ENCODE measurements around the gene ALX3. TPM values are rescaled to one million over a fixed set of nuclear protein-coding genes. Genes with fewer than 3 reads are reported as not detected.
"Not testable (repeated sequence)": the region's sequence is repeated elsewhere in the genome, so short reads cannot be mapped to it uniquely, and the experiment has no call there.

ALX3 gene
- total RNA-seq, 1 experiment from 2014 or later = not detected

- no peaks in the 10 kb centered on the region for H3K36me3 Mint-ChIP-seq (ENCODE audit: insufficient read depth, unreplicated experiment)
- H3K4me3 Mint-ChIP-seq (ENCODE audit: low read depth, unreplicated experiment) = no peak overlapping the region
- no TSS peak for BruUV-seq (replicated peaks)
- CTCF ChIA-PET = no interaction called here
- TF ChIP-seq CTCF (IDR thresholded peaks at IDR 0.05; ENCODE audit: unreplicated experiment) = no peak
- no peaks in the 10 kb centered on the region for H3K4me1 Mint-ChIP-seq (ENCODE audit: low read depth, unreplicated experiment)
- DNase-seq = no peak
- H3K27me3 Mint-ChIP-seq (ENCODE audit: unreplicated experiment) = peaks cover 71% of the 10 kb centered on the region
- no peak overlapping the region for H3K27ac Mint-ChIP-seq (ENCODE audit: unreplicated experiment)
- H3K9me3 Mint-ChIP-seq (ENCODE audit: low read depth, unreplicated experiment) = no peaks in the 10 kb centered on the region
- intact Hi-C loops (cut with micrococcal nuclease; ENCODE audit: unreplicated experiment) = no loop called here
Measured at GRCh38 chr1:110081061-110081460, 10.6 kb upstream of the ALX3 start.

DNA sequence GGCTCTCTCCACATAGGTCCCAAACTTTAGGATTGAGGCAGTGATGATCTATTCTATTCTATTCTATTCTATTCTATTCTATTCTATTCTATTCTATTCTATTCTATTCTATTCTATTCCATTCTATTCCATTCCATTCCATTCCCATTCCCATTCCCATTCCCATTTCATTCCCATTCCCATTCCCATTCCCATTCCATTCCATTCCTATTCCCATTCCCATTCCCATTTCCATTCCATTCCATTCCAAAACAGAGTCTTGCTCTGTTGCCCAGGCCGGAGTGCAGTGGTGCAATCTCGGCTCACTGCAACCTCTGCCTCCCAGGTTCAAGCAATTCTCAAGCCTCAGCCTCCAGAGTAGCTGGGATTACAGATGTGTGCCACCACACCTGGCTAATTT lies 9.5 kb upstream of the ALX3 start:
- H3K36me3 Mint-ChIP-seq (ENCODE audit: insufficient read depth, unreplicated experiment); BruUV-seq (replicated peaks); H3K4me3 Mint-ChIP-seq (ENCODE audit: low read depth, unreplicated experiment); H3K4me1 Mint-ChIP-seq (ENCODE audit: low read depth, unreplicated experiment); CTCF ChIA-PET; H3K27ac Mint-ChIP-seq (ENCODE audit: unreplicated experiment); H3K9me3 Mint-ChIP-seq (ENCODE audit: low read depth, unreplicated experiment); intact Hi-C loops (cut with micrococcal nuclease; ENCODE audit: unreplicated experiment); DNase-seq: not testable (repeated sequence)
- peaks cover 61% of the 10 kb centered on the region for H3K27me3 Mint-ChIP-seq (ENCODE audit: unreplicated experiment)

DNA sequence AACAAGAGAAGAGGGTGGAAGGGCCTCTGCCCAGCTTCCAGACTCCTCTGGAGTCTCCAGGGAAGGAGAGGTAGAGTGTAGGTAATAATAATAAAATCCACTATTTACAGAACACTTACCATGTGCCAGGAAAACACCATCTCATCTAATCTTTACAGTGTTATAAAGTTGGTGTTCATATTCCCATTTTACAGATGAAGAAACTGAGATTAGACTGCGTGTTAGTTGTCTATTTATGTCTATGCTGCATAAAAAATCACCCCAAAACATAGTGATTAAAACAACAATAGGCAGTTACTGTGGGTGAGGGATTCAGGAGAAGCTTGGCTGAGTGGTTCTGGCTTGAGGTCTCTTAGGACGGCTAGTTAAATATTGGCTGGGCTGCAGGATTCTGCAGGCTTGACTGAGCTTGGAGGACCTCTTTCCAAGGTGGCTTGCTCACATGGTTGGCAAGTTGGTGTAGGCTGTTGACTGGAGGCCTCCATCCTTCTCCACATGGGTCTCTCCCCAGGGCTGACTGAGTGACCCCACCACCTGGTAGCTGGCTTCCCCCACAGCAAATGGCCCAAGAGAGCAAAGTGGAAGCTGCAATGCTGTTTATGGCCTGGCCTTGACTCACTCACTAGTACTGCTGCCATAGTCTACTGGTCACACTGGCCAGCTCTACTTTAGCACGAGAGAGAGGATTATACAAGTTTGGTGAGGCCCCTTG lies 6.5 kb upstream of the ALX3 start:
- no peak overlapping the region for H3K27ac Mint-ChIP-seq (ENCODE audit: unreplicated experiment)
- no peaks in the 10 kb centered on the region for H3K36me3 Mint-ChIP-seq (ENCODE audit: insufficient read depth, unreplicated experiment)
- CTCF ChIA-PET = no interaction called here
- no peak overlapping the region for H3K4me3 Mint-ChIP-seq (ENCODE audit: low read depth, unreplicated experiment)
- intact Hi-C loops (cut with micrococcal nuclease; ENCODE audit: unreplicated experiment) = no loop called here
- H3K4me1 Mint-ChIP-seq (ENCODE audit: low read depth, unreplicated experiment) = no peaks in the 10 kb centered on the region
- peaks cover 30% of the 10 kb centered on the region for H3K27me3 Mint-ChIP-seq (ENCODE audit: unreplicated experiment)
- TF ChIP-seq CTCF (IDR thresholded peaks at IDR 0.05; ENCODE audit: unreplicated experiment) = no peak
- BruUV-seq (replicated peaks) = no TSS peak
- DNase-seq = no peak
- H3K9me3 Mint-ChIP-seq (ENCODE audit: low read depth, unreplicated experiment) = no peaks in the 10 kb centered on the region

DNA sequence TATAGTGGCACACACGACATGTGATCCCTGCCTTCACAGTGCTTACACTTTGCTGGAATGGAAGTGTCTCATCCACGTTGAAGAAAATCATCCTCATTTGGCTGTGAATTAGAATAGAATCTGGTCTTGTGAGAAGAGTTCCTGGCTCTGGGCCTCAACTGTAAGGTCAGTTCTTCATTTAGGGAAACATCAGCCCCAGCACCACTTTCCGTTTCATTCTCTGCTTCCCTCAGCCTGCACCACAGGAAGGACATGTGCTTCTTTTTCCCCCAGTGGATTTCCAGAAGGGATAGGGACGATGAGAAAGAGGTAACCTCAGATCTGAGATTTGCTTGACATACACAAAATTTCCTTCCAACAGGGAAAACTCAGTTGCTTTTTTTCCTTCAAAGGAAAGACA lies 3.7 kb upstream of the ALX3 start:
- Mint-ChIP-seq H3K36me3 (ENCODE audit: insufficient read depth, unreplicated experiment) (no peaks in the 10 kb centered on the region), H3K4me1 (ENCODE audit: low read depth, unreplicated experiment) (no peaks in the 10 kb centered on the region), H3K27ac (ENCODE audit: unreplicated experiment) (no peak overlapping the region), H3K9me3 (ENCODE audit: low read depth, unreplicated experiment) (no peaks in the 10 kb centered on the region), H3K4me3 (ENCODE audit: low read depth, unreplicated experiment) (no peak overlapping the region), H3K27me3 (ENCODE audit: unreplicated experiment) (peaks cover 12% of the 10 kb centered on the region)
- no TSS peak for BruUV-seq (replicated peaks)
- intact Hi-C loops (cut with micrococcal nuclease; ENCODE audit: unreplicated experiment) = no loop called here
- CTCF ChIA-PET = no interaction called here
- TF ChIP-seq CTCF (IDR thresholded peaks at IDR 0.05; ENCODE audit: unreplicated experiment) = no peak
- no peak for DNase-seq

- CTCF ChIA-PET = no interaction called here
- no peak overlapping the region for H3K27ac Mint-ChIP-seq (ENCODE audit: unreplicated experiment)
- no peaks in the 10 kb centered on the region for H3K36me3 Mint-ChIP-seq (ENCODE audit: insufficient read depth, unreplicated experiment)
- H3K9me3 Mint-ChIP-seq (ENCODE audit: low read depth, unreplicated experiment) = no peaks in the 10 kb centered on the region
- H3K4me1 Mint-ChIP-seq (ENCODE audit: low read depth, unreplicated experiment) = no peaks in the 10 kb centered on the region
- intact Hi-C loops (cut with micrococcal nuclease; ENCODE audit: unreplicated experiment) = no loop called here
- no peak for TF ChIP-seq CTCF (IDR thresholded peaks at IDR 0.05; ENCODE audit: unreplicated experiment)
- no peaks in the 10 kb centered on the region for H3K27me3 Mint-ChIP-seq (ENCODE audit: unreplicated experiment)
- BruUV-seq (replicated peaks) = no TSS peak
- no peak overlapping the region for H3K4me3 Mint-ChIP-seq (ENCODE audit: low read depth, unreplicated experiment)
- DNase-seq = no peak
Measured at GRCh38 chr1:110070282-110070669, 196 bp downstream of the ALX3 start.

All from Calu3 (cell line).